HG03060 (cell line): ENCODE measurements around the gene PLCL2.

Experiments used
- ATAC-seq: cut with Tn5 transposase; IDR thresholded peaks from one replicate; pipeline ENCODE4 v1.9.1; 2021; ENCODE audit warnings: low read depth, moderate number of reproducible peaks; ENCODE audit not compliant: unreplicated experiment

PLCL2 gene

DNA sequence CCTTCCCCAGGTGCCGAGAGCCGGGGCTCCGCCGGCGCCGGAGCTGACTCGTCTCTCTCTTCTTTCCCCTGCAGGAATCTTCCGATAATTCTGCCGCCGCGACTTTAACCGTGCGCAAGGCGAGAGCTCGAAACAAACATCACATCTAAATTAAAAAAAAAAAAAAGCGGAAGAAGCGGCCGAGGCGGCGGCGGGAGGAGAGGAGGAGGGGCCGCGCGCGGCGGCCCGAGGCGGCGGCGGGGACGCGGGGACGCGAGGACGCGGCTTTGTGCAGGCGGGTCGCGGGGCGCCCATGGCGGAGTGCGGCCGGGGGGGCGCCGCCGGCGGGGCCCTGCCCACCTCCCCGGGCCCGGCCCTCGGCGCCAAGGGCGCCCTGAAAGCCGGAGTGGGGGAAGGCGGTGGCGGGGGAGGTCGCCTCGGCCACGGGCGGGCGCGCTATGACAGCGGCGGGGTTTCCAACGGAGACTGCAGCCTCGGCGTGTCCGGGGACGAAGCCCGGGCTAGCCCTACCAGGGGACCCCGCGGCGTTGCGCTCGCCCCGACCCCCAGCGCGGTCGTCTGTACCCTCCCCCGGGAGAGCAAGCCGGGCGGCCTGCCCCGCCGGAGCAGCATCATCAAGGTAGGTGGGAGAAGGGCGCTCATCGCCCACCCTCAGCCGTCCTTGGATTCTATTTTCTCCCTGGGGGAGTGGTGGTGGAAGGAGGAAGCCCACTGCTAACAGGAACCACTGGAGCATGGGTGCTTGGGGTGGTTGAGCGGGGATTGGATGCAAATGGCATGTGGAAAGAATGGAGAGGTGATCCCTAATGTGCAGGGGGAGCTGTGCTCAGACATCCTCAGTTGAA, at the start of gene PLCL2:
TSS of gene PLCL2 (plus strand) at position 208 of the 845 bp plus-strand sequence. CDS start at position 293, 85 bp downstream.
- no peak for ATAC-seq

- no peak for ATAC-seq
These were observed 48.1 kb upstream of the PLCL2 start for GRCh38 chr3:16836505-16837237.

DNA sequence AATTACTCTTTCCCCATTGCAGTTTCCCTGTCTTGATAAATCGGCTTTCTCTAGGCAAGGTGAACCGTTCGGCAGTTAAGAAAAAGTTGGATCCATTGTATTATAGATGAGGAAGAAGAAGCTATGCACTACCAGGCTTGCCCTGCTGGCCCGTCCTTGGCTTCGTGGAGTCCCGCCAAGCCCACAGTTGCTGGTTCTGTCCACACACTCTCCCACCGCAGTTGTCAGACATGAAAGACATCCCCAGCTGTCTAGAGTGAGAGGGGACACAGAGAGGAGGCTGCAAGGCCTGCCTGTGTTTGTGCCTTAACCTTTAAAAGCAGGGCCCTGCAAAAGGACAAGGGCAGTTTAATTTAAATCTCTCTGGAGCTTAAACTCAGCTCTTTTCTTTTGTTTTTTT, 47.2 kb upstream of the PLCL2 start:
- ATAC-seq: no peak

DNA sequence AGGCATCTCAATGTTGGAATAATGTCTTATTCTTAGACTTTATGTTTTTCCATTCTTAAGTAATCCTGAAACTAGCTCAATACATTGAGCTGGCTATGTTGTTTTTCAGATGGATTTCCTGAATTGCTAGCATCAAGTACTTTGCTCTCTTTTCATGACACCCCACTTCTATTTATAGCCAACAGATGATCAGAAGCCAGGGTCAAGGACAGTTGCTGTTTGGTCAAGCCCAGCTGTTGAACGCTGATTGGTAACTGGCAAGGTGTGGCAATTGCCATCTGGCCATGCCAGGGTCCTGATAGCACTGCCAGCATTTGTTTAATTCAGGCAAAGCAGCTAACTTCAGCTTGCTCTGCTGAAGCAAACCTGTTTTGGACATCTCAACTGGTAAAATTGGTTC, 46.2 kb upstream of the PLCL2 start:
- ATAC-seq: no peak

GRCh38 chr3:16839271-16840100, 45.3 kb upstream of the PLCL2 start:
- ATAC-seq: no peak

- ATAC-seq: no peak
These were observed 44.7 kb upstream of the PLCL2 start for GRCh38 chr3:16840101-16840424.

DNA sequence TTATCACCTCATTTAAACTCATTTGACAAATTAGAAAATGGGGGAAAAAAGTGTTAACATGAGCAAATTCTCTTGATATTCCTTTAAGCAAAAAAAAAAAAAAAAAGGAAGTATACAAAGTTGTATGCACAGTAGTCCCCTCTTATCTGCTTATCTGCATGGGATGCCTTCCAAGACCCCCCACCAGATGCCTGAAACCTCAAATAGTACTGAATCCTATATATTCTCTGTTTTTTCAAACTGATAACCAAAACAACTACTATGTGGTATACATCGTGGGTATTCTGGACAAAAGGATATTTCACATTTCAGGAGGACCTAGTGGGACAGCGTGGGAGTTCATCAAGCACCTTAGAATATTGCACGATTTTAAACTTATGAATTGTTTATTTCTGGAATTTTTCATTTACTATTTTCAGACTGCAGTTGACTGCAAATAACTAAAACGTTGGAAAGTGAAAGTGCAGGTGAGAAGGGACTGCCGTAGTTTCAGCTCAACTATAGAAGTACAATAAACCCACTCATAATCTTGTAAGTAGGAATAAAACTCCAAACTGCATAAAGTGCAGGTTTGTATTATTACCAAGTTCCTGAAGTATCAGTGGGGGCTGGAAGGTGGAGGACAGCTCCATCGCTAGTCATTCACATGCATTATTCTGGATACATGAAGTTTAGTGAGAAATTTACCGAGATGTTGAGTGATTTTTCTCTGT, 43.6 kb upstream of the PLCL2 start:
- no peak for ATAC-seq

GRCh38 chr3:16841904-16842271, 42.9 kb upstream of the PLCL2 start:
- ATAC-seq: peak; percentile 60

GRCh38 chr3:16842272-16843270, 42.2 kb upstream of the PLCL2 start:
- ATAC-seq: peak; percentile 64

DNA sequence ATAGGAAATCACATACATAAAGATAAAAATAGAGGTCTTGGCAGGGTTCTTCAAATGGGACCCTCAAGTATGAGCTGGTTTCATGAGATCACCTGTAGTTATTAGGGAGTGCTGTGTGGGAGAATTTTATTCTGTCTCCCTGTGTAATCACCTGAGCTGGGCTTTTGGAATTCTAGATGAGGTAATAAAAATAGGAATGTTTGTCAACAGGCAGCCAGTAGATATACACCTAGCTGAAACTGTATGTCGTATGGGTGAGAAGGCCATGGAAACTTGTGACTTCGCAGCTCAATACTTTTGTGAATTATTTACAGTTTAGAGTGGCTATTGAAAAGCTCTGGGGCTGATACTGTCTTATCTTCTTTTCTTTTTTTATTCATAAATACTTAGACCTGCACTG, 40.5 kb upstream of the PLCL2 start:
- ATAC-seq: no peak

GRCh38 chr3:16844791-16845190, 40.0 kb upstream of the PLCL2 start:
- no peak for ATAC-seq

GRCh38 chr3:16846373-16847080, 38.2 kb upstream of the PLCL2 start:
- no peak for ATAC-seq

DNA sequence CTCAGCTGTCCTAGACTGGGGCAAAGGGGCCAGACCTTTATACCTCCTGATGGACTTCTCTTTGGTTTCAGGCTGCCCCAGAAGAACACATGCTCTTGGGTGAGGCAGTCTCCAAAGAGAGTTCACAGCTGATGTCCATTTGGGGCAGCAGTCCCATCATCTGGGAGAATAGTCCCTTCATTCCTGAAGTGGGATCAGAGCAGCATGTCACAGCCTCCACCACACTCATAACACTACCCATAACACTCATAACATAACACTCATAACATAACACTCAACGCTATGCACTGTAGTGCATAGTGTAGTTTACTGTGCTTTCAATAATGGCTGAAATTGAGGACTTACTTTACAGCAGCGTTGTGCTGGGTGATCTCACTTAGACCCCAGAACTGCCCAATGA, 36.7 kb upstream of the PLCL2 start:
- ATAC-seq: no peak

GRCh38 chr3:16849229-16849628, 35.5 kb upstream of the PLCL2 start:
- peak; percentile 79 for ATAC-seq

DNA sequence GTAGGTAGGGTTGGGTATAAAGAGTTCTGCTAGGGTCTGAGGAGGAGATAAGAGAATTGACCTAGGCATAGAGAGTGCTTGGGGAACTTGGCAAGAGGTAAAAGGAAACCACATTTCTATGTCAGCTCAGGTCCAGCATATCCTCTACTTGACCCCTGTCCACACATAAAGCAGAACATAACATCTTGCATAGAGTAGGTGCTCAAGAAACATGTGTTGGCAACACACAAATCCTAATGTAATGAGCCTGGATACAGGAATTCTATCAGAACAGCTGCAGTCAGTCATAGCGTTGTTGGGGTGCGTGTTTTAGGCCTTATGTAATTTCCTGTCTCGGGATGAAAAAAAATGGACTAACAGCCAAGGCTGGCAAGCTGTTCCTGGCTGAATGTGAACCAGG, 35.0 kb upstream of the PLCL2 start:
- no peak for ATAC-seq

DNA sequence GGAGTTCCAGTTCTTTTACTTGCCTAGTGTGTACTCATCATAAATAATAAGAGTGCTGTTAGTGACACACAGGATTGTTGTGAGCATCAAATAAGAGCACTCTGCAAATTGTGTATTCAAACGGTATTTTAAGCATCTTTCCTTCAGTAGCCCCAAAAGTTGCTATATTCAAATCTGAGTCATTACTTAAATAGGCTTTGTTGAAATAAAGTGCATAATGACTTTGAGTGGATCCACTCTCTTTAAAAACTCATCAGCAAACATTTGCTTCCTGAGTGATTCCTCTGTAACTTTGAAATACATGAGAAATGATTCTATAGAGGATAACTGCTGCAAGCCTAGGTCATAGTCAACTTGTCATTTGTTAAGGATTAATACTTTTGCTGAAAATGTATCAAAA, 29.3 kb upstream of the PLCL2 start:
- ATAC-seq: no peak

DNA sequence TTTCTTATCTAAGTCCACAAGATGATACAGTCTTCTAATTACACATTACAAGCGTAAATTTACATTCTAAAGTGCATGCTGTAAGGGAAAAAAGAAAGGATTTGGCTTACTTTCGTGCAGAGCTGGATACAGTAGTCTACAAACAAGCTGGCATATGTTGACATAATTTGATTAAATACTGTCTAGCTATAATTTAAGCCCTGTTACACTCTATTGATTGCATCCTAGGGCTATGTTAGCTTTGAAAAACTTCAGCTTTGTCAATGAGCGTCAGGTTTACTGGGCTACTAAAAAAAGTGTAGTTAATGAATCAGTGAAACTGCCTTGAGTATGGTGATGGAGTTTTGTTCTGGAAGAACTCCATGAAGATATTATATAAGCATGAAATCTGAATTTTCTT, 24.5 kb upstream of the PLCL2 start:
- no peak for ATAC-seq

GRCh38 chr3:16861432-16861831, 23.3 kb upstream of the PLCL2 start:
- no peak for ATAC-seq
